GM21717 (cell line): ENCODE results near the gene SPINK5.

ENCODE experiments used
- ATAC-seq: cut with Tn5 transposase; IDR thresholded peaks from one replicate; pipeline ENCODE4 v1.9.1; 2021; ENCODE audit warnings: mild to moderate bottlenecking, moderate library complexity; ENCODE audit not compliant: unreplicated experiment

Gene SPINK5

GRCh38 chr5:148090773-148091250, 27.0 kb downstream of the SPINK5 start:
- peak; percentile 79 for ATAC-seq

- ATAC-seq, result no peak
Measured at GRCh38 chr5:148091991-148092964, 28.5 kb downstream of the SPINK5 start.

DNA sequence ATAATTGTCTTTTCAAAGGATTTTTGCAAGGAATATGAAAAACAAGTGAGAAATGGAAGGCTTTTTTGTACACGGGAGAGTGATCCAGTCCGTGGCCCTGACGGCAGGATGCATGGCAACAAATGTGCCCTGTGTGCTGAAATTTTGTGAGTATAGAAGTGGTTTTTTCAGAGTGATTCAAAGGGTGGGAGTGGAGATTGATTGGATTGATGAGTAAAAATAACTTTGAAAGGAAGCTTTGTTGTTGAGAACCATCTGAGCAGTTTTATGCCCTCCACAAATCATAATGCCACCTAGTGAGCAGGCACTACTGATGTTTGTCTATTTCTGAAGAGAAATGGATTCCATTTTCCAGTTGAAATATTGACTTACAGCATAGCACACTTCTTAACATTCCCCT, 30.6 kb downstream of the SPINK5 start:
- ATAC-seq, result no peak

GRCh38 chr5:148104226-148104625, 40.4 kb downstream of the SPINK5 start:
- no peak for ATAC-seq

DNA sequence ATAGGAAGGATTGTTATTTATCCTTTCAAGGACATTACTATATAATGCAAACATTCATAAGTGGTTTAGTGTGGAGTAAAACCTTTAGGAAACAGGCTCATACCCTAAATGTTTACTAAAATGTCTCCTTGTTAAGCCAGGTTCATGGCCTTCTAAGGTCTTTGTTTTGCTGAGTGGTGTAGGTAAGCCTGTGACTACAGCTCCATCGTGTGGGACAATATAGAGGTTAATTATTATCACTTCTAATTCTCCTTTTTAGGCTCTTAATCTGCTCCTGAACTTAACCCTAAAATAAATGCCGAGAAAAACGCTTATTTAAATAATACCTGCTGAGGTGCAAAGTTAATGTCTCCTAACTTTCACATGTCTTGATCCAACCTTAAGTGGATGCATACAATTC, 43.8 kb downstream of the SPINK5 start:
- ATAC-seq, result no peak

GRCh38 chr5:148113243-148113642, 49.5 kb downstream of the SPINK5 start:
- no peak for ATAC-seq

DNA sequence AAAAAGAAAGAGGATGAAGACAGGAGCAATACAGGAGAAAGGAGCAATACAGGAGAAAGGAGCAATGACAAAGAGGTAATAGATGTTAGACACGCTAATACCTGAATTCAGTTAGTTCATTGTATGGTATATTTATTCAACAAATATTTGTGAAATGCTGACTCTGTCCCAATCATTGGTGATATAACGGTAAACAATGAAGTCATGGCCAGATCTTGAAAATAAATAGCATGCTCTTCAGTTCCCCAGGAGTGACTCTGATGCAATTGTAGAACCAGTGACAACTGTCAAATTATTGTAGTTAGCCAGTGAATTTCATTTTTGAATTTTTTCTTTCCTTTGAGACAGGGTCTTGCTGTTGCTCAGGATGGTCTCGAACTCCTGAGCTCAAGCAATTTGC, 56.5 kb downstream of the SPINK5 start:
- no peak for ATAC-seq

DNA sequence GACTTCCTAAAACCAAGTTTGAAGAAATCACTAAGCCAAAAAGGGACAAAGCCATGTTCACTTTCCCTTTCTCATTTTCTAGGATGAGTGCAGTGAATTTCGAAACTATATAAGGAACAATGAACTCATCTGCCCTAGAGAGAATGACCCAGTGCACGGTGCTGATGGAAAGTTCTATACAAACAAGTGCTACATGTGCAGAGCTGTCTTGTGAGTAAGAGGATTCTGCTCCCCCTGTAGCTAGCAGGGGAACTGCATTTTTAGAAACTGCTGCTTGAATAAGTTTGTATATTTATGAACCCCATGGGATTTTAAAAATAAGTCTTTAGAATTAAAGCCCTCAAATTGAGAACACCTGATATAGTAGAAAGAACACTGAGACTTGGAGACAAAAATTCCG, 61.9 kb downstream of the SPINK5 start:
- no peak for ATAC-seq

GRCh38 chr5:148135091-148136048, 71.6 kb downstream of the SPINK5 start:
- ATAC-seq, result no peak

GRCh38 chr5:148140846-148141245, 77.1 kb downstream of the SPINK5 start:
- no peak for ATAC-seq

- ATAC-seq, result no peak
Measured at GRCh38 chr5:148141645-148142044, 77.9 kb downstream of the SPINK5 start.

GRCh38 chr5:148145916-148146315, 82.1 kb downstream of the SPINK5 start:
- no peak for ATAC-seq

DNA sequence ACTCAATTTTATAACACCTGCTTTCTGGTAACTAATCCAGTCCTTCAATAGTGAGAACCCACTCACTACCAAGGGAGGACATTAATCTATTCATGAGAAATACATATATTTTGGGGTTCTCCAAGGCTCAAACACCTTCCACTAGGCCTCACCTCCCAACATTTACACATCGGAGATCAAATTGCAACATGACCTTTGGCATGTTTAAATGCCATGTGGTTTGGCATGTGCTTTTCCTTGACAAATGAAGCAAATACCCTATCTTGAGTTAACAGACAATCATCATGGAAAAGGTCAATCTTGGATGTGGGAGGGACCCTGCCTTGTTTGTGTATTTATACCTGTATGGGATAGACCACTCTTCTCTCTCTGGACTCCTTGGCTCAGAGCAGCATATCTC, 82.7 kb downstream of the SPINK5 start:
- ATAC-seq, result no peak

- no peak for ATAC-seq
Measured at GRCh38 chr5:148147415-148147814, 83.6 kb downstream of the SPINK5 start.

- no peak for ATAC-seq
Measured at GRCh38 chr5:148151872-148152271, 88.1 kb downstream of the SPINK5 start.

DNA sequence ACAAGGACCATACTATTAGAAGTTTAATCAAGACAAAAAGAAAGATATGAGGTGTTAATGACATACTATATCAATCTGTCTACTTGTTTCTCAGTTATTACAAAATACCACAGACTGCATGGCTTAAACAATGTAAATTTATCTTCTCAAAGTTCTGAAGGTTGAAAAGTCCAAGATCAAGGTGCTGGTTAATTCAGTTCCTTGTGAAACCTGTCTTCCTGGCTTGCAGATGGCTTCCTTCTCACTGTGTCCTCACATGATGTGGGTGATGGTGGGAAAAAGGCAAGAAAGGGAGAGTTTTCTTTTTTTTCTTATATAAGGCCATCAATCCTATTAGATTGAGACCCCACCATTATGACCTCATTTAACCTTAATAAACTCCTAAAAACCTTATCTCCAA, 89.0 kb downstream of the SPINK5 start:
- ATAC-seq, result no peak

GRCh38 chr5:148156609-148157008, 92.8 kb downstream of the SPINK5 start:
- peak; percentile 64 for ATAC-seq

- ATAC-seq, result no peak
Measured at GRCh38 chr5:148162038-148162437, 98.3 kb downstream of the SPINK5 start.

GRCh38 chr5:148163345-148163744, 99.6 kb downstream of the SPINK5 start:
- ATAC-seq, result no peak

DNA sequence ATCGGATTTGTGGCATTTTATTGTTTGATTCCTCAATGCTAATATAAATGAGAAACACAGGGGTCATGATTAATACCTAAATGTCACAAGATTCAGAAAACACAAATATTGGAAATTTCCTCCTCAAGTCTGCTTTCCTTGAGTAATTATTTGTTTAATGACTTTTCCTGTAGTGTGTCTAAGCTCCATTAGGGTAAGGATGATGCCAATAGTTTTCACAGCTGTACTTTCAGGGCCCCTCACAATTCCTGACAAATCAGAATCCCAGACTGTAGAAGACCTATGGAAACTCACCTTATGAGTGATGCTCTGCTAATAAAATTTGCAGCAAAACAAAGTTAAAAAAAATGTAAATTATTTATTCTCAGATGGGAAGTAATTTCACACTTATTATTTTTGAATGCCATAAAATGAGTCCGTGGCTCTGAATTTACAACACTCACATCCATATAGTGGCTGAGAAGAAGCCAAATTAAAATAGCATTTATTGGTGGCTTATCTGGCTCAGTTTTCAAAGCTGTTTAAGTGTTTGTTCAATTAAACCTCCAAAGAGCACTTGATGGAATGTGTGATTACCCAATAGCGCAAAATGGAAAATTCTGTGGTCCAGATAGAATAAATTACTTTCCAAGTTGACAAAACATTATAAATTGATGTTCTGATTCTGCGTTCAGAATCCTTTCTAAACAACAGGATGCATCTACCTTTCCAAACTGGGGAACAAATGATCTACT, 102.9 kb downstream of the SPINK5 start:
- ATAC-seq, result no peak

DNA sequence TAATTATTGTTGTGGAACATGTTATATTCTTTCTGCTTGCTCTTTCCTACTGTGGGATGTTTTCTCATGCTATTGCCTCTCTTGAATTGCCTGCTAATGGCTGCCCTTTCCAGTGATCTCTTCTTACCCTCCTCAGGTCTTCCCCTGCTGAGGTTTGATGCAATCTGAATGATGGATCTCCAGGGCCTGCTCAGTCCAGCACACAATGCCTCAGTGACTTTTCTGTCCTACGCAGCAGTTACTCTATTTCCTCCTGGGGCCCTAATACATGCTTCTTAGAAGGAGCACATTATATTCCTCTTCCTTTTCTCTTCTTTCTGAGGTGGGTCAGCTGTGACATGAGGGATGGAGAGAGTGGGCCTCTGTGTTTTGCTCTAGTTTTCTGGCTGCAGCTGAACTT, 104.5 kb downstream of the SPINK5 start, which contains the start of gene SPINK14:
SPINK14 (plus strand) TSS at position 301 of the 400 bp plus-strand sequence. CDS start 1,187 bp downstream, outside the sequence.
- no peak for ATAC-seq
